ENCODE measurements around the gene FOXO3.
"Not testable (repeated sequence)": the region's sequence is repeated elsewhere in the genome, so short reads cannot be mapped to it uniquely, and the experiment has no call there.

Gene FOXO3

GRCh38 chr6:108661430-108661829 is 100.7 kb downstream of the FOXO3 start:
- DNase-seq (ENCODE audit: low spot score) = peak; percentile 25

- no peak for DNase-seq (ENCODE audit: low spot score)
Observed at GRCh38 chr6:108661982-108662381, 101.3 kb downstream of the FOXO3 start.

- DNase-seq (ENCODE audit: low spot score) = no peak
Observed at GRCh38 chr6:108662702-108663101, 102.0 kb downstream of the FOXO3 start.

- DNase-seq (ENCODE audit: low spot score) = not testable (repeated sequence)
Observed at GRCh38 chr6:108663494-108664064, 102.9 kb downstream of the FOXO3 start.

GRCh38 chr6:108665495-108666196 is 104.9 kb downstream of the FOXO3 start:
- no peak for DNase-seq (ENCODE audit: low spot score)

- DNase-seq (ENCODE audit: low spot score) = no peak
Observed at GRCh38 chr6:108666656-108667260, 106.0 kb downstream of the FOXO3 start.

GRCh38 chr6:108667993-108668392 is 107.3 kb downstream of the FOXO3 start:
- peak; percentile 51 for DNase-seq (ENCODE audit: low spot score)

- DNase-seq (ENCODE audit: low spot score) = no peak
Observed at GRCh38 chr6:108669673-108670072, 109.0 kb downstream of the FOXO3 start.

- no peak for DNase-seq (ENCODE audit: low spot score)
Observed at GRCh38 chr6:108671175-108671574, 110.5 kb downstream of the FOXO3 start.

GRCh38 chr6:108671790-108672189 is 111.1 kb downstream of the FOXO3 start:
- no peak for DNase-seq (ENCODE audit: low spot score)

- no peak for DNase-seq (ENCODE audit: low spot score)
Observed at GRCh38 chr6:108672641-108673040, 111.9 kb downstream of the FOXO3 start.

- DNase-seq (ENCODE audit: low spot score) = no peak
Observed at GRCh38 chr6:108673153-108673552, 112.4 kb downstream of the FOXO3 start.

- no peak for DNase-seq (ENCODE audit: low spot score)
Observed at GRCh38 chr6:108673602-108674001, 112.9 kb downstream of the FOXO3 start.

- peak; percentile 39 for DNase-seq (ENCODE audit: low spot score)
Observed at GRCh38 chr6:108675226-108676200, 114.8 kb downstream of the FOXO3 start.

GRCh38 chr6:108676555-108676954 is 115.8 kb downstream of the FOXO3 start:
- DNase-seq (ENCODE audit: low spot score) = no peak

- DNase-seq (ENCODE audit: low spot score) = no peak
Observed at GRCh38 chr6:108677357-108677756, 116.6 kb downstream of the FOXO3 start.

GRCh38 chr6:108677894-108678293 is 117.2 kb downstream of the FOXO3 start:
- no peak for DNase-seq (ENCODE audit: low spot score)

GRCh38 chr6:108680314-108680713 is 119.6 kb downstream of the FOXO3 start:
- not testable (repeated sequence) for DNase-seq (ENCODE audit: low spot score)

- DNase-seq (ENCODE audit: low spot score) = not testable (repeated sequence)
Observed at GRCh38 chr6:108681721-108682120, 121.0 kb downstream of the FOXO3 start.

- DNase-seq (ENCODE audit: low spot score) = not testable (repeated sequence)
Observed at GRCh38 chr6:108682383-108683119, 121.8 kb downstream of the FOXO3 start.

GRCh38 chr6:108683976-108684375 is 123.3 kb downstream of the FOXO3 start:
- DNase-seq (ENCODE audit: low spot score) = not testable (repeated sequence)

Data from AG08395 (cell line).